ENCODE data around the gene NCOA5.

NCOA5 gene

DNA sequence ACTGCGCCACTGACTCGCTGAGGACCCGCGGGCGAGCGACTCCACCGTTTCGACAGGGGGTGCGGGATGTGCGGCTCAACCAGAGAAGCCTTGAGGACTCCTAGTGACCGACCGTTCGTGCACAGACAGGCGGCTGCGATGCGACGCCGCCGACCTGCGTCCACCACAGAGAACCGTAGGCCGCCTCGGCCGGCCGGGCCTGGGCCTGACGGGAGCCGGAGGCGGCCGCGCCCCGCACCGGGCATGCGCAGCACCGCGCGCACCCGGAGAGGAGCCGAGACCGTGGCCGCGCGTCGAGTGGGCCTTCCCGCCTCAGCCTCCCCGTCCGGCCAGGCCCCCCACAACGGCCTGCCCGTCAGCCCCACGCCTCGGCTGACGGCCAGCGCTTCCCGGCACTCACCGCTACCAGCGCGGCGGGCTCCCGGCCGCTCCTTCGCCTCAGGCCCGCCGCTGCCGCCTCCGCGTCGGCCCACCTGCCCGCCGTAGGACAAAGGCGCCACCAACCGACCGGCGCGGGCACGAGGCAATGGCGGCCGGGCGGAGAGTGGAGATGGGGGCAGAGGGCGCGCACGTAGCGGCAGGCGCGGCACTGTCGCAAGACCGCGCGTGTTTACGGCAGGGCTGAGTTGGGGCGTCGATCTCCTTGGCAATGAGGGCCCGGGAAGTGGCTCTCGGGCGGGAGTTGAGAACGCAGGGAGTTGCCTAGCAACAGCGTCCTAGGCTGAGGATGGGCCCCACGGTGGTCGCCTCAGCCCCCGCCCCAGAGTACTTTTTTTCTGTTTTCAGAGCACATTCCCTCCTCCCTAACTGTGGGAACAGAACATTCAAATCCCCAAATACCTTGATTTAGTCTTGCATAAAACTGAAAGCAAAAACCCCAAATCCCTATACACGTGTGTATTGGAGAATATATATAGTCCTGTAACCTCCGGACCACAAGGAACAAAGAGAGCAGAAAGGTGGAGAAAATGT lies at the start of gene NCOA5:
TSS of gene NCOA5 (minus strand) at position 546 of the 972 bp plus-strand sequence. CDS start 10,538 bp downstream, outside the sequence.
- DNase-seq (ENCODE audit: low read depth in 2 of 3, low spot score in 2 of 3): peak; percentile 71 to 91 (median 78)

DNA sequence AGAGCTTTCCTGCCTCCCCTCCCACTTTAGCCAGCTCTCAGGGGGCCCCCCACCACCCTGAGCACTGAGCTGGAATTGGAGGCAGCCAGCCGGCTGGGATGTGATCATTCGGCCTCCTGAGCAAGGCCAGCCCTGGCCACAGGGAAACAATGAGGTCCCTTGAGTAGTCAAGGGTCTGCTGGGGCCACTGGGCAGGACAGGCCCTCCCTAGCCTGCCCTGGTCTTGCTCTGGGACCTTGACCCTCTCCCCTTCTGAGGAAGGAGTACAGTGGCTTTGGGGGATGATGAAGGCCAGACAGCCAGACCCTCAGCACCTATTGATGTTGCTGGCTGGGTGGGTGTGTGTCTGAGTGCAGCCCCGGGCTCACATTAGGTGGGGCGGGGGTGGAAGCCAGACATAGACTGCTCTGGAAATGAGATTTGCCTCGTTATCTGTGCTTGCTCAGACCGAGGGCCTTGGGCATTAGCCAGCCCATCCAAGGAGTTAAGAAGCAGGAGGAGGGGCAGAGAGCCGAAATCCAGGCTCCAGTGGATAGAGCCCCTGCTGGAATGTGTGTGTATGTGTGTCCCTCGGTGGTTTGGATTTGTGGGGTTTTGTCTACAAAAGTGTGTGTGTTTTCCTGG lies 49.6 kb upstream of the NCOA5 start:
- DNase-seq (ENCODE audit: low read depth in 2 of 3, low spot score in 2 of 3): no peak

DNA sequence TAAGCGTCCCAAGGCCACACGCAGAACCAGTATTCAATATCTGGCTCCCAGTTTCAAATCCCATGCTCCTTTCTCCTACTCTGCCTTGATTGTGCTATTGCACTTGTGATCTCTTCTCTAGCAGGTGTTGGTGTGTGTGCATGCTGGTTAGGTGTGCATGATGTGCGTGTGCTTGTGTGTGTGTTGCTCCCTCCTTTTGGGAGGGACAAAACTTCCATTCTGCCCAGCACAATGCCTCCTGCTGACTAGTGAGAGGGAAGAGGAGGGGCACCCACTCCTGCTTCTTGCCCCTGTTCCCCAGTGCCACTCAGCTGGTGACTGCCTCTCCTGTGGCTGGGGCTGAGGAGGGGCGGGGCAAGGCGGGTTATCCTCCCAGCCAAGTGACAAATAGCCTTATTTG lies 48.1 kb upstream of the NCOA5 start:
- DNase-seq (ENCODE audit: low read depth in 2 of 3, low spot score in 2 of 3): no peak

DNA sequence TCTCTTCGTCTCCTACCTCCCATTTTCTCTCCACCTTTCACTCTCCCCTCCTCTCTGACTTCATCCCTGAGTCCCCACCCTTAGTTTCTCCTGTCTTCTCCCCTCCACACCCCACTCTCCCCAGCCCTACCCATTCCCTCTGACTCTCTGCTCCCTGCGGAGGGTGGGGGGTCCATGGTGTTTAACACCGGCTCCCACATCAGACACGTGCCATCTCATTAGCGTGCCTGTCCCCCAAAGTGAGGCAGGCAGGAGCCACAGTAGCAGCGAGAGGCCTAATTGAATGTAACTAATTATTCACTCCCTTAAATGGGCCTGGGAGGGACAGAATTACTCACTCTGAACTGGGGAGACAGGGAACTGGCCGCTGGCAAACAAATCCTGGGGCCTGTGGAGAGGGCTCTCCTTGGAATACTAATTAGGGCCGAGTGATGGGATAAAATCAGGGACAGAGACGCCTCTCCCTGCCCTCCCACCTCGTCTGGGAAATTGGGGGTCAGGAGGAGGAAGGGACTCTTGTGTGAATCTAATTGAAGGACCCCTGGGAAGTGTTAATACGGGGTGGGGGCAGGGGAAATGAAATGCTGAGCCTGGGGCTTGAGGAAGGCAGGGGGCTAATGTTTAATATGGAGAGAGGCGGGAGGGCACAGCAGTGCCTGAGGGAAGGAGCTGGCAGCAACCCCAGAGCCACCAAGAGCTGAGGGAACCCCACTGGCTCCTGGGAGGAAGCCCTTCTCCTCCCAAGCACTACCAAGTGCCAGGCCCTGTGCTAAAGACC lies 46.3 kb upstream of the NCOA5 start:
- no peak for DNase-seq (ENCODE audit: low read depth in 2 of 3, low spot score in 2 of 3)

DNA sequence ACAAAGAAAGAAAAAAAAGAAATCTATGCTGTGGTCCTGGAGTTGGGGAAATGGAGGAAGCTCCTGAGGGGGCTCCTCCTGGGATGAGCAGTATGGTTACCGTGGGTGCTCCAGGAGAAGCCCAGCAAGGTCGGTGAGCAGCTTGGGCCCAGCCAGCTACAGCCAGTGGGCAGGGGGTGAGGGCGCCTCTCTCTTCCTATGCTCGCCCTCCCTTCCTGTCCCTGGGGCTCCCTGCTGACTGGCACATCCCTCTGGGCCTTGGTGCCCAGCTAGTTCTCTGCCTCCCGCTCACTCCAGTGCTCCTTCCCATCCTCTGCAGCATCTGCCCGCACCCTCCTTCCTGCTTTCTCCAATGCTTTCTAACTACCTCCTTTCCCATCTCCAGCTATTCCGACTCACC lies 45.0 kb upstream of the NCOA5 start:
- no peak for DNase-seq (ENCODE audit: low read depth in 2 of 3, low spot score in 2 of 3)

DNA sequence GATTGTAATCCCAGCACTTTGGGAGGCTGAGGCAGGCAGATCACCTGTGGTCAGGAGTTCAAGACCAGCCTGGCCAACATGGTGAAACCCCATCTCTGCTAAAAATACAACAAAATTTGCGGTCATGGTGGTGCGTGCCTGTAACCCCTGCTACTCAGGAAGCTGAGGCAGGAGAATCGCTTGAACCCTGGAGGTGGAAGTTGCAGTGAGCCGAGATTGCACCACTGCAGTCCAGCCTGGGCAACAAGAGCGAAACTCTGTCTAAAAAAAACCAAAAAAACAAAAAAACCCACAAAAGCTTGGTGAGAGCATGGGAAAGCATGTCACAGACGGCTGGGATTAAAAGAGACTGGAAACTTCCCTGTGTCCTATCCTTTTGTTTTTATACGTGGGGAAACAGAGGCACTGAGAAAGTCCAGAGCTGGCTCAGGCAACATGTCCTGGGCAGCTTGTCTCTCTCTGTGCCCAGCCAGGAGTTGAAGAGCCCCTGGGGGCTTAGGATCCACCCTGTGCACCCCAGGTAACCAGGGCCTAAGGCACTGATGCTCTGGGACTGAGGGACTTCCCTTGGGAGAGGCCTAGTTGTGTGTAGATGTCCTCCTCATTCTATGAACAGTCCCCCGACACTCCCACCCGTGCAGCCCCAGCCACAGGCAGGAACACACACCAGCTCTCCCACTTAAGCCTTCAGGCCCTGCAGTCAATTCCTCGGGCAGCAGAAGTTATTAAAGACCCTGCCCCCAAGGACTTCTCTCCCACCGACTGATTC lies 44.3 kb upstream of the NCOA5 start:
- DNase-seq (ENCODE audit: low read depth in 2 of 3, low spot score in 2 of 3): no peak

DNA sequence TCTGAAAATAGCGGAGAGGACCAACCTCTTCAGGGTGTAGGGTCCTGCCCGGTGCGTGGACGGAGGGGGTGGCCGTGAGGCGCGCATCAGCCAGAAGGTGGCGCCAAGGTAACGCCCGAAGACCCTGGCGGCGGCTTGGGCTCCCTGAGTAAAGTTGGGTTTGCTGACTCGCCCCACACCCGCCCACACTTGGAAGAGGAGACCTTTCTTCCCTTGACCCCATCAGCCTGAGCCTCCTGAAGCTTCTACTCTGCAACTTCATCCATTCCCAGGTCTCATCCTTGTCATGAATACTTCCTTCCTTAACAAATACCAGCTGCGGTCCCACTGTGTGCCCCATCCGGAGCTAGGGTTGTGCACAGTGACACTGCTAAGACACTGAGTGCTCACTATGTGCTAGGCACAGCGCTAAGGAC lies 43.0 kb upstream of the NCOA5 start:
- DNase-seq (ENCODE audit: low read depth in 2 of 3, low spot score in 2 of 3): peak; percentile 31 to 50 (median 42)

DNA sequence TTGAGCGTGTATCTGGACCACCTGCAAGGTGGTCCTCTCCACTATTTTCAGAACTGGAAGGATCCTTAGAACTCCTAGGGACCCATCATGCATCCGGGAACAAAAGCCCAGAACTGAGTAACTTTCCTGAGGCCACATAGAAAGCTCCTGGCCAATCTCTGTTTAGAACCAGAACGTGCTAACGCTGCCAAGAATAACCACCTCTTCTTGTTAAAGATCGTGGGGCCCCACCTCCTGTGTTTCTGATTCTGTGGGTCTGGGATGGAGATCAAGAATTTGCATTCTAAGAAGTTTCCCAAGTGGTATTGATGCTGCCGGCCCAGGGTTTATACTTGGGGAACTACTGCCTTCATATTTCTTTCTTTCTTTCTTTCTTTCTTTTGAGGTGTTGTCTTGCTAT lies 41.6 kb upstream of the NCOA5 start:
- DNase-seq (ENCODE audit: low read depth in 2 of 3, low spot score in 2 of 3): no peak

DNA sequence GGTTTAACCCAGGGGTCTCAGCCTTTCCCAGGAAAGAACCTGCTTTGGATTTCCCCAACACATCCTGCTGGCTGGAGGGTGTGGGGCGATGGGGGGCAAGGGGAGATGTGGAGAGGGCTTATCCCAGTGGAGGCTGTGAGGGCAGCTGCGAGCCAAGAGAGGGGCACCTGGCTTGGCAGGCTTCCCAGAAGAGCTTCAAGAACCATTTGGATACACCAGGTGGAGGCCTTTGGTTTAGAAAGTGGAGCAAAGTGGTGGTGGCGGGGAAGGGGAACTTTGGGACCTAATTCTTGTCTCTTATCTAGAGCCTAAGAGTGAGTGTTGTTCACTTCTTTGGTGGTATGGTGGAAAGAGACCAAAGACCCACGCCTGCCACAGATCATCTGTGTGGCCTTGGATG lies 40.8 kb upstream of the NCOA5 start:
- DNase-seq (ENCODE audit: low read depth in 2 of 3, low spot score in 2 of 3): no peak

DNA sequence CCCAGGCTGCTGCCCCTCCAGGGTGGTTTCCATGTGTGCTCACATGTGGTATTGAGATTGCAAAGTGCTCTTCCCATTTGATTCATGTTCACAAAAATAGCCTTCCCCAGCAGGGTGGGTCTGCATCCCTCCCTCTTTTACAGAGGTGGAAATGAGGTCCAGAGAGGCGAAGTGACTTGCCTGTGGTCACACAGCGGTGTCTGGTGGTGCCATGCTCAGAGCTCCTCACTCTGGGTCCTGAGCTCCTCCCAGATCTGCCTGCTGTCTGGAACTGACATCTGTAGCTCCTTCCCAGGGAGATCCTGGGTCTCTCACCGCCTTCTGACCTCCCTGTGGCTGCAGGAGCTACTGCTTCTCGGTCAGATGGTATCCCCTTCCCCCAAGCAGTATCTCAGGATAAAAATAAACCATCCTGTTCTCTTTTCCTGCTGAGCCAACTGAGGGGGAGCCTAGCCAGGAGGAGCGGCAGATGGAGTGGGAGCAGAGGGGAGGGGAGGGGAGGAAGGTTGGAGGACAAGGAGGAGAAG lies 40.3 kb upstream of the NCOA5 start:
- DNase-seq (ENCODE audit: low read depth in 2 of 3, low spot score in 2 of 3): no peak

DNA sequence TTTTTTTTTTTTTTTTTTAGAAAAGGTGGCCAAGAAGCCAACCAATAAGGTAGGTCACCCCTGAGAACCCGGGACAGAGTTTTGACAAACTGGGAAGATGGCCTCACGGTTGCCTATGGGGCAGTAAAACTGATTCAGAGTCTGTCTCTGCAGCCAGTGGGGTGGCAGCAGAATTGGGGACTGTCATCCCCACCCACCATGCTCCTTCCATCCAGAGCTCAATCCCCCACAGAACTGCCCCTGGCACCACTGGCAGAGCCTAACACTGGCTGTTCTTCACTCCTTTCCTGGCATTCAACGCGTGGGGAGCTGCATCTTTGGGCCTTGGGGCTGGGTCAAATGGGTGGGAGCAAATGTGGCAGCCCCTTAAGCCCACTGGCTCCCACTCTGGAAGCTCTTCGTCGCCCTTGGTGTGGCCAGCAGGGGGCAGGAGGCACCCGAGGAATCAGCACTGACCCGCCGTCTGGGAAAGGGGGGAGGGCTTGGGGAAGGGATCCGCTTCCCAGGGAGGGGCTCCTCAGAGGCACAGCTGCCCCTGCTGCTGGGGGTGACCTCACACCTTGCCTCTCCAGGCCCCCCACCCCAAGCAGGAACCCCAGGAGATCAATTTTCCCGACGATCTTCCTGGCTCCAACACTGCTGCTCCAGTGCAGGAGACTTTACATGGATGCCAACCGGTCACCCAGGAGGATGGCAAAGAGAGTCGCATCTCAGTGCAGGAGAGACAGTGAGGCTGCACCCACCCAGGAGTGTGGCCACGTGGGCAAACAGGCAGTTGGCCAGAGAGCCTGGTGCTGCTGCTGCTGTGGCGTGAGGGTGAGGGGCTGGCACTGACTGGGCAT lies 38.8 kb upstream of the NCOA5 start:
- DNase-seq (ENCODE audit: low read depth in 2 of 3, low spot score in 2 of 3): no peak

DNA sequence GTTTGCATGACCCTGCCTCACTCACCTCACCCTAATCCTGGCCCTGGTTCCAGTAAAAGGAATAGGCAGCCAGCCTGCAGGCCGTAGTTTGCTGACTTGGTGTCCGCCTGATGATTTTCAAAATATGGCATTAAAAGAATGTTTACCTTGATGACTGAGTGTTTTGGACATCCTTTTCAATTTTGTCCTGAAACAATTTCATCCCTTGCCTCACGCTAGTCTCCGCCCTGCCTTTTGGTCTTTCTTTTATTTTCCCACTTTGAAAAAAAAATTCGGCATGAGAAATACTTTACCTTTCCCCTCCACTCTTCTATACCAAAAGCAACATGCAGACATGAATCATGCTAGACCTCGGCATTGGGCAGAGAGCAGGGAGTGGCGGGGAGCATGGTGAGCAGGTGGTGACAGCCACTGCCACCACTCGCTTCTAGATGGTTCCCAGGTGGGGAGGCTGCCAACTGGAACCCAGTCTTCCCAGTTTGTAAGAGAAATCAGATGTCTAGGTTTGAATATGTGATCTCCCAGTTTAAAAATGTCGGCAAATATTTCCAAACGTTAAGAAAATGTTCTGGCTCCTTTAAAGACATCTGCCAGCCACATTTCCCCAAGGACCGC lies 37.7 kb upstream of the NCOA5 start:
- no peak for DNase-seq (ENCODE audit: low read depth in 2 of 3, low spot score in 2 of 3)

DNA sequence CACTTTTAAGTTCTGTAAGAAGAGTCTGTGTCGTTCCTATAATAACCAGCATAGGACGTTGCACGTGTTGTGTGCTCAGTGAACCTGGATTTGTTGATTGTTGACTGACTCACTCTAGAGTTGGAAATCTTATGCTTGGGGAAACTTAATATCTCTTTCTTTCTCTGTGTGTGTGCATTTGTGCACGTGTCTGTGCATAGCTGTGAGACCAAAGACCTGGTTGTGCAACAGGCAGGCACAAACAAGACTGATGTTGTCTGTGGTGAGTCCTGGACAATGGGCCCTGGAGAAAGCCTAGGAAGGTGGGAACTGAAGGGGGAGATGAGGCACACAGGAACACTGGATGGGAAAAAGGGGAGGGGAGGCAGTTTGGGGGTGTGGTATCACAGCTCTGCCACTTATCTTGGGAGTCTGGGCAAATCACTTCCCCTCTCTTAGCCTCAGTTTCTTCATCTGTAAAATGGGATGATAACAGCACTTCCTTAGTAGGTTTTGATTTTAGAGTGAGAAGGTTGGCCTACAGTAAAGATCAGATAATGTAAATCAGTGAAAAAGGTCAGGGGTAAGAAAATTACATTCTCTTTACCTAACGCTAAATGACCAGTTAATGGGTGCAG lies 36.8 kb upstream of the NCOA5 start:
- DNase-seq (ENCODE audit: low read depth in 2 of 3, low spot score in 2 of 3): no peak

DNA sequence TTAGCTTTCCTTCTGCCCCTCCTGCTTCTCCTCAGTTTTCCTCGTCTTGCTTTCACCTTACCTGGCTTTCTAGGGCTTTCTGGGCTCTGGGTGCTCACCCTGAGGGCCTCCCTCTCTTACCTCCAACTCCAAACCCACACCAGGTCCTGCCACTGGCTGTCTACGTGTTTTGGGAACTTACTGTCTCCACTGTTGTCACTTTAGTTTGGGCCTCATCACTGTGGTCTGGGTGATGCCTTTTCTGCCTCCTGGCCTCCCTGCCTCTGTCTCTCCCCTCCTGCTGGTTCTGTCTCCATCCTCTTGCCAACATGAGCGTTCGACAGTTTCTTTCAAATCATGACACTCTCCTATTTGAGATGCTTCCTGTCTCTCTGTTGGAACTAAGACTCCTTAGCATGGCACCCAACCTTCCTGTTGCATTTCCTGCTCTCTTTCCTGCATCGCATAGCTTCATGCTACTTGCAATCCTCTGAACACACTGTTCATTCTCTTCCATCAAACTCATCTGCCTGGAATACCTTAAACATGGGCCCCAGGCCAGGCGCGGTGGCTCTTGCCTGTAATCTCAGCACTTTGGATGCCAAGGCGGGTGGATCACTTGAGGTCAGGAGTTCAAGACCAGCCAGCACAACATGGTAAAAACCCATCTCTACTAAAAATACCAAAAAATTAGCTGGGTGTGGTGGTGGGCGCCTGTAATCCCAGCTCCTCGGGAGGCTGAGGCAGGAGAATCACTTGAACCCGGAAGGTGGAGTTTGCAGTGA lies 33.9 kb upstream of the NCOA5 start:
- no peak for DNase-seq (ENCODE audit: low read depth in 2 of 3, low spot score in 2 of 3)

DNA sequence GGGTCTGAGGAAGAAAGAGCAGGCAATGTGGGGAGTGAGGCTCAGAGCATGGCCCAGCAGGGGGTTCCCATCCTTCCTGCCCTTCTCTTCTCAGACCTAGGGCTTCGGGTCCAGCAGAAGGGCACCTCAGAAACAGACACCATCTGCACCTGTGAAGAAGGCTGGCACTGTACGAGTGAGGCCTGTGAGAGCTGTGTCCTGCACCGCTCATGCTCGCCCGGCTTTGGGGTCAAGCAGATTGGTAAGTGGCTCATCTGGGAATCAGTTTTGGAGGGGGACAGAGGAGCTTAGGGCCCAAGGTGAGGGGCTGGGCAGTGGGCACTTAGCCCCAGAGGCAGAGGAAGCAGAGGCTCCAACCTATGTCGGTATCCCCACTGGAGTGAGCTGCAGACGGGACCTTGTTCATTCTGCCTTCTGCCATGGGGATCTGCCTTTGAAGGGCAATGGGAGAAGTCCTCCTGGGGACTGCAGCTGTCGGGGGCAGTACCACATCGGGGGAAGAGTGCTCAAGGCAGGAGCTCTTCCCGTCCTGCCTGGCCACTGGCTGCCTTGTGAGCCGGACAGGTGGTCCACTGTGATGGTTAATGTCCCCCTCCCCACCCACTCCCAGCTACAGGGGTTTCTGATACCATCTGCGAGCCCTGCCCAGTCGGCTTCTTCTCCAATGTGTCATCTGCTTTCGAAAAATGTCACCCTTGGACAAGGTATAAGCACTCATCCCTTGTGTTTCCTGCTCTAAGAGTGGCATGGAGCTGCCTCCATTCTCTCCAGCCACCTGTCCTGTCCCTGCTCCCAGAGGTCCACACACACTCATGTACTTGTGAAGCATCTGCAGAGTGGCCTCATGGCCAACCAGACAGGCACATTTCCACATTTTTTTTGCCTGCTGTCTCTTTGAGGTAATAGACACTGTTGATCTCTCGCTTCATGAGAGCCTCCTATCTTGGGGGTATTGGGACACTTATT lies 33.0 kb upstream of the NCOA5 start:
- DNase-seq (ENCODE audit: low read depth in 2 of 3, low spot score in 2 of 3): no peak

DNA sequence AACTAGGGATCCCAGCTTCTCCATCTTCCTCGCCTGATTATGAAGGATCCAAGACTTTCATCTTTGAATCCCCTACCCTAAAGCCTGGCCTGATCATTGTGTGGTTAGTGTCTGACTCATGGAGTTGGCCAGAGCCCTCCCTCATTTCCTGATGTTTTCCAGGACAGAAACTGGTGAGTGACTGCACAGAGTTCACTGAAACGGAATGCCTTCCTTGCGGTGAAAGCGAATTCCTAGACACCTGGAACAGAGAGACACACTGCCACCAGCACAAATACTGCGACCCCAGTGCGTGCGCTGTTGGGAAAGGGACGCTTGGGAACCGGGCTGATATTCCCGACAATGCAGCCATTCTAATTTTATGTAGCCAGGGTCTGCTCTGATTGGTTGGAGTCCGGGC lies 32.3 kb upstream of the NCOA5 start:
- no peak for DNase-seq (ENCODE audit: low read depth in 2 of 3, low spot score in 2 of 3)

Measured in activated CD8-positive, alpha-beta memory T cell treated with anti-CD3 and anti-CD28 coated beads for 48 hours (primary cell).